PFSK-1 (cell line): ENCODE data around the gene SNCAIP.

Experiments used
- POLR2AphosphoS5 ChIP-seq: IDR thresholded peaks from 2 replicates; pipeline ENCODE4 v1.6.1; 2012; ENCODE audit warnings: low read depth, mild to moderate bottlenecking, control low read depth, low read length, moderate library complexity
- SIN3A ChIP-seq: IDR thresholded peaks from 2 replicates; pipeline ENCODE4 v1.6.1; 2012; ENCODE audit warnings: mild to moderate bottlenecking, low read length, moderate library complexity, borderline replicate concordance; ENCODE audit not compliant: insufficient read depth
- TAF1 ChIP-seq: IDR thresholded peaks from 2 replicates; pipeline ENCODE4 v1.6.1; 2012; ENCODE audit warnings: low read length, control low read depth, borderline replicate concordance; ENCODE audit not compliant: insufficient read depth
- TF ChIP-seq, protein P1 (sequence below), 2 experiments: IDR thresholded peaks; 2 replicates each; pipeline versions ENCODE4 v1.6.1 to v1.8.0; 2011 to 2012; ENCODE audit warnings: low read depth in 2 of 2, low read length in 2 of 2, control low read depth in 1 of 2, inconsistent platforms in 1 of 2, mild to moderate bottlenecking in 1 of 2, moderate library complexity in 1 of 2; ENCODE audit not compliant: insufficient read depth in 1 of 2

DNA sequence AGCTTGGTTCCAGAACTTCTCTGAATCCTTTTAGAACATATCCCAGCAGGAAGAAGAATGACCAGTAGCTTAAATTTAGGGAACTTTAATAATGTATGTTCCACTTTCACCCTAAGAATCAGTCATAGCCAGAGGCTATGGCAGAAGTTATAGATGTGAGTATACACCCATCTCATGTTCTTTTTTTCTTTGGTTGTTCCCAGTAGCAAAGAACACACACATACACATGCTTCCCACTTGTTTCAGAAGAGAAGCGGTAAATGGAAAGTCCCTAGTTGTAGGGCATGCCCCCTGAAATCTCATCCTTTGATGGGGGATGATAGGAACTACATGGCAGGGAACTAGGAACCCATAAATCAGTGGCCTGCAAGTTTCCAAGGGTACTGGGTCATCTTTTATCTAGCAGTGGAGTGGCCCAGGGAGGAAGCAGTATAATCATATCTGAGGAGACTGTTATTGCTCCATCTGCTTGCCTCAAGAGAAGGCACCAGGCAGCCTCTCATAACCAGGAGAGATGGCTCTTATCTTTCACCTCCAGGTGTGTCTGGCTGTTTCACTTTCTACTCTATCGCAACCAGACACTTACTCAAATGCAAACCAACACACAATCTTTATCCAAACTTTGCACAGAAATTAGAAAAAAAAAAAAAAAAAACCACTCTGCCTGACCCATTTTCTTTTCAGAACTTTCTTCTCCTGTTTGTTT is 109.5 kb downstream of the SNCAIP start:
- TF ChIP-seq TAF1: no peak
- TF ChIP-seq, protein P1, sequence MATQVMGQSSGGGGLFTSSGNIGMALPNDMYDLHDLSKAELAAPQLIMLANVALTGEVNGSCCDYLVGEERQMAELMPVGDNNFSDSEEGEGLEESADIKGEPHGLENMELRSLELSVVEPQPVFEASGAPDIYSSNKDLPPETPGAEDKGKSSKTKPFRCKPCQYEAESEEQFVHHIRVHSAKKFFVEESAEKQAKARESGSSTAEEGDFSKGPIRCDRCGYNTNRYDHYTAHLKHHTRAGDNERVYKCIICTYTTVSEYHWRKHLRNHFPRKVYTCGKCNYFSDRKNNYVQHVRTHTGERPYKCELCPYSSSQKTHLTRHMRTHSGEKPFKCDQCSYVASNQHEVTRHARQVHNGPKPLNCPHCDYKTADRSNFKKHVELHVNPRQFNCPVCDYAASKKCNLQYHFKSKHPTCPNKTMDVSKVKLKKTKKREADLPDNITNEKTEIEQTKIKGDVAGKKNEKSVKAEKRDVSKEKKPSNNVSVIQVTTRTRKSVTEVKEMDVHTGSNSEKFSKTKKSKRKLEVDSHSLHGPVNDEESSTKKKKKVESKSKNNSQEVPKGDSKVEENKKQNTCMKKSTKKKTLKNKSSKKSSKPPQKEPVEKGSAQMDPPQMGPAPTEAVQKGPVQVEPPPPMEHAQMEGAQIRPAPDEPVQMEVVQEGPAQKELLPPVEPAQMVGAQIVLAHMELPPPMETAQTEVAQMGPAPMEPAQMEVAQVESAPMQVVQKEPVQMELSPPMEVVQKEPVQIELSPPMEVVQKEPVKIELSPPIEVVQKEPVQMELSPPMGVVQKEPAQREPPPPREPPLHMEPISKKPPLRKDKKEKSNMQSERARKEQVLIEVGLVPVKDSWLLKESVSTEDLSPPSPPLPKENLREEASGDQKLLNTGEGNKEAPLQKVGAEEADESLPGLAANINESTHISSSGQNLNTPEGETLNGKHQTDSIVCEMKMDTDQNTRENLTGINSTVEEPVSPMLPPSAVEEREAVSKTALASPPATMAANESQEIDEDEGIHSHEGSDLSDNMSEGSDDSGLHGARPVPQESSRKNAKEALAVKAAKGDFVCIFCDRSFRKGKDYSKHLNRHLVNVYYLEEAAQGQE (IDR thresholded peaks at IDR 0.05; ENCODE audit: insufficient read depth in 1 of 2, low read depth in 2 of 2, low read length in 2 of 2): no peak
- TF ChIP-seq SIN3A: no peak
- no peak for TF ChIP-seq POLR2AphosphoS5
